Neural cell (in vitro differentiated cells): Measurements from ENCODE around the gene SEZ6.

ENCODE experiments used
- SMC3 ChIP-seq: fragments of 450-650 bp; conservative IDR thresholded peaks from 2 replicates; pipeline ENCODE4 v1.6.1; 2014; ENCODE audit warnings: antibody characterized with exemption, mild to moderate bottlenecking, moderate library complexity; ENCODE audit not compliant: poor library complexity
- TAF1 ChIP-seq: IDR thresholded peaks from 2 replicates; pipeline ENCODE4 v1.6.1; 2012; ENCODE audit warnings: low read depth

DNA sequence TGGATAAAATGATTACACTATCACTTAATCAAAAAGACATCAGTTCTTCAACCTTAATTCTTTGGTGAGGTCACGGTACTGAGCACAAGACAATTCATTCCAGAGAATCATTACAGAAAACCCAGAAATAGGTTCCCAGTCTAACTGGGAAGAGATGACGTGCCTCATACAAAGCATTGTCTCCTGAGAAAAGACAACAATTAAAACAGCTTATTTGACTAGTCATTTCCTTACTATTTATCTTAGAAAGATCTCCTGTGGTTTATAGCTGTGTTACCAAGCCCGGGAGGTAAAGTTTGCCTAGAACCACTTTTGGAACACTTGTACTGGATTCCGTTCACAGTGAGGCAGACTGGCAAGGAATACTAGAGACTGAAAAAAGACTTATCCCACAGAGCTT, 59.6 kb downstream of the SEZ6 start:
- no peak for TF ChIP-seq TAF1
- no peak for TF ChIP-seq SMC3
